GM12801 (cell line): ENCODE data around the gene FKBP5.

Source experiments
- CTCF ChIP-seq: IDR thresholded peaks from one replicate; pipeline ENCODE4 v1.5.1; 2011; ENCODE audit warnings: control low read depth; ENCODE audit not compliant: insufficient read length; ENCODE audit errors: extremely low read depth

The FKBP5 gene

GRCh38 chr6:35552285-35552917 is 136.3 kb downstream of the FKBP5 start:
- TF ChIP-seq CTCF = peak; percentile 90

GRCh38 chr6:35550437-35550836 is 138.3 kb downstream of the FKBP5 start:
- no peak for TF ChIP-seq CTCF

DNA sequence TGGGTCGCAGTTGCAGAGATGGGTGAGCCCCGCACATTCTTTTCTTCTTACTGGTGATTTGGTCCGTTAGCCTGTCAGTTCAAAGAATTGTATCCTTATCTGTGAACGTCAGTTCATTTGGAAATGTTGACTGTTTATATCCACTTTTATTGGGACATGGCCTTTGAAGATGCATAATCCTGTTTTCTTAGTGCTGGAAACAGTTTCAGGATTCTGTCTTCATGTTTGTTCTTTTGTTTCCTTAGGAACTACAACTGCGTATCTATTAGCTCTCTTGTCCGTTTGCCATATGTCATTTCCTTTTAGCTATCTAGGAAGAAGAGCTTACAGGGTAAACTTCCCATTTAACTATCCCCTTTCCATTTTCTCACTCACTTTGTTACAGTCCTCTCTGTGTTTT is 141.0 kb downstream of the FKBP5 start:
- no peak for TF ChIP-seq CTCF

GRCh38 chr6:35544769-35545361 is 143.8 kb downstream of the FKBP5 start:
- TF ChIP-seq CTCF = no peak

DNA sequence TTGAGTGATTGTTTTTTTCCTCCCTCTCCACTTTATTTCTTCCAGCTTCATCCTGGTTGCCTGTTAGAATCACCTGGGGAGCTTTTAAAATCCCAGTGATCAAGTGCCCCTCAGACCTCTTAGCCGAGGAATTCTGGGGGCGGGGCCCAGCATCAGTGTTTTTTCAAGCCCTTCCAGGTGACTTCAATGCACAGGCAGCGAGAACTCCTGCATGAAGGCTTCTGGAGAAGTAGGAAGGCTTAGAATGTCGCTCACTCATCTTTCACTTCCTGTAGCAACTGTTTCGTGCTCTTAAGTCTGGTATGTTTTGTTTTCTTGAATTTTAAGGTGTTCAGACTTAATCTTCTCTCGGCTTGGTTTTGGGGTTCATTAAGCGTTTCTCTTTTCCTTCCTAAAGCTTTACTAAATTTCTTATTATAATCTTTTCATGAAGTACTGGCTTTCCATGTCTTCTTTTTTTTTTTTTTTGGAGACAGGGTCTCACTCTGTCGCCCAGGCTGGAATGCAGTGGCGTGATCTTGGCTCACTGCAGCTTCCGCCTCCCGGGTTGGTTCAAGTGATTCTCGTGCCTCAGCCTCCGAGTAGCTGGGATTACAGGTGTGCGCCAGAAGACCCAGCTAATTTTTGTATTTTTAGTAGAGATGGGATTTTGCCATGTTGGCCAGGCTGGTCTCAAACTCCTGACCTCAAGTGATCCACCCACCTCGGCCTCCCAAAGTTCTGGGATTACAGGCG is 145.1 kb downstream of the FKBP5 start:
- no peak for TF ChIP-seq CTCF

GRCh38 chr6:35541836-35542235 is 146.9 kb downstream of the FKBP5 start:
- no peak for TF ChIP-seq CTCF

DNA sequence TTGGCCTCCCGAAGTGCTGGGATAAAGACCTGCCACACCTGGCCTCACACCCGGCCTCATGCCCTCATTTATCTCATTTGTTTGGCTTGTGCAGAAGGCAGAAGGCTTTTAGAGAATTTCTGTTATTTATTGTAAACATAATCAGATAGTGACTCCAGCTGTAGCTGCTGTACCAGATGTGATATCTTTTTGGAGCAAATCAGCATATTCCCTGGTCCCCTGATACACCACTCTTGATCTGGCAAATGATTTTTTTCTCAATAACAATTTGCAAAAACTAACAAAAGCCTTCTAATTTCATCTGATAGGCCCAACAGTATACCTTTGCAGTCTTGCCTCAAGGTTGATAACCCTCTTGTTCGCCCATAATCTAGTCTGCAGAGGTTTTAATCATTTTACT is 149.5 kb downstream of the FKBP5 start:
- no peak for TF ChIP-seq CTCF
